MG63 (cell line): ENCODE results near the gene EFNA5. TPM values are rescaled to one million over a fixed set of nuclear protein-coding genes. Genes with fewer than 3 reads are reported as not detected.

Experiments
- DNase-seq: peaks from one replicate; pipeline ENCODE4 v3.0.0-alpha.2; 2020
- H3K27me3 ChIP-seq: fragments of 250-450 bp; sonication (Bioruptor Pico); 2 replicates; pipeline ENCODE4 v1.5.1; 2020; ENCODE audit warnings: mild to moderate bottlenecking, moderate library complexity
- H3K36me3 ChIP-seq: fragments of 250-450 bp; sonication (Bioruptor Pico); 2 replicates; pipeline ENCODE4 v1.5.1; 2020; ENCODE audit warnings: mild to moderate bottlenecking, moderate library complexity
- H3K4me3 ChIP-seq: fragments of 250-450 bp; sonication (Bioruptor Pico); 2 replicates; pipeline ENCODE4 v1.5.1; 2020; ENCODE audit warnings: mild to moderate bottlenecking, moderate library complexity
- H3K9me3 ChIP-seq: fragments of 250-450 bp; sonication (Bioruptor Pico); 2 replicates; pipeline ENCODE4 v1.5.1; 2020; ENCODE audit warnings: mild to moderate bottlenecking, moderate library complexity
- total RNA-seq: library from RNA; depleted of rRNA; stranded (reverse); fragments of >200 nt; shearing (Covaris generic); gene quantifications from 2 replicates; pipeline ENCODE4 v1.2.3, GENCODE V29; 2014; ENCODE audit warnings: low replicate concordance

Gene EFNA5
- total RNA-seq, 1 experiment from 2014 or later, result 0.56 TPM

- Histone ChIP-seq H3K9me3 (no peaks in the 10 kb centered on the region), H3K36me3 (no peaks in the 10 kb centered on the region), H3K4me3 (no peak overlapping the region), H3K27me3 (no peaks in the 10 kb centered on the region)
- no peak for DNase-seq
Observed at GRCh38 chr5:107485184-107485583, 185.6 kb downstream of the EFNA5 start.

- Histone ChIP-seq H3K4me3 (no peak overlapping the region), H3K27me3 (no peaks in the 10 kb centered on the region), H3K9me3 (no peaks in the 10 kb centered on the region), H3K36me3 (no peaks in the 10 kb centered on the region)
- no peak for DNase-seq
Observed at GRCh38 chr5:107484281-107484680, 186.5 kb downstream of the EFNA5 start.

- DNase-seq, result no peak
- Histone ChIP-seq H3K4me3 (no peak overlapping the region), H3K9me3 (no peaks in the 10 kb centered on the region), H3K36me3 (no peaks in the 10 kb centered on the region), H3K27me3 (no peaks in the 10 kb centered on the region)
Observed at GRCh38 chr5:107483231-107484024, 187.3 kb downstream of the EFNA5 start.

GRCh38 chr5:107478068-107478641, 192.6 kb downstream of the EFNA5 start:
- no peak overlapping the region for H3K4me3 ChIP-seq
- no peaks in the 10 kb centered on the region for H3K27me3 ChIP-seq

GRCh38 chr5:107477492-107477891, 193.2 kb downstream of the EFNA5 start:
- Histone ChIP-seq H3K27me3 (no peaks in the 10 kb centered on the region), H3K36me3 (no peaks in the 10 kb centered on the region), H3K4me3 (no peak overlapping the region), H3K9me3 (no peaks in the 10 kb centered on the region)
- no peak for DNase-seq

More at GRCh38 chr5:107478068-107478641, 192.6 kb downstream of the EFNA5 start:
- DNase-seq, result no peak
- Histone ChIP-seq H3K9me3 (no peaks in the 10 kb centered on the region), H3K36me3 (no peaks in the 10 kb centered on the region)

GRCh38 chr5:107476783-107477182, 194.0 kb downstream of the EFNA5 start:
- DNase-seq, result no peak
- no peaks in the 10 kb centered on the region for H3K27me3 ChIP-seq
- H3K36me3 ChIP-seq, result no peaks in the 10 kb centered on the region
- H3K4me3 ChIP-seq, result no peak overlapping the region
- no peaks in the 10 kb centered on the region for H3K9me3 ChIP-seq

- Histone ChIP-seq H3K4me3 (no peak overlapping the region), H3K36me3 (no peaks in the 10 kb centered on the region), H3K27me3 (no peaks in the 10 kb centered on the region), H3K9me3 (no peaks in the 10 kb centered on the region)
- DNase-seq, result no peak
Observed at GRCh38 chr5:107474716-107475489, 195.8 kb downstream of the EFNA5 start.

GRCh38 chr5:107474361-107474715, 196.4 kb downstream of the EFNA5 start:
- no peaks in the 10 kb centered on the region for H3K36me3 ChIP-seq
- no peaks in the 10 kb centered on the region for H3K27me3 ChIP-seq
- DNase-seq, result no peak

GRCh38 chr5:107472620-107473064, 198.1 kb downstream of the EFNA5 start:
- H3K36me3 ChIP-seq, result no peaks in the 10 kb centered on the region
- H3K4me3 ChIP-seq, result no peak overlapping the region
- DNase-seq, result no peak
- H3K9me3 ChIP-seq, result no peaks in the 10 kb centered on the region
- no peaks in the 10 kb centered on the region for H3K27me3 ChIP-seq

More at GRCh38 chr5:107474361-107474715, 196.4 kb downstream of the EFNA5 start:
- Histone ChIP-seq H3K4me3 (no peak overlapping the region), H3K9me3 (no peaks in the 10 kb centered on the region)

- Histone ChIP-seq H3K4me3 (no peak overlapping the region), H3K36me3 (no peaks in the 10 kb centered on the region), H3K9me3 (no peaks in the 10 kb centered on the region), H3K27me3 (no peaks in the 10 kb centered on the region)
- DNase-seq, result no peak
Observed at GRCh38 chr5:107470295-107470582, 200.5 kb downstream of the EFNA5 start.

GRCh38 chr5:107469485-107470294, 201.0 kb downstream of the EFNA5 start:
- DNase-seq, result no peak
- no peaks in the 10 kb centered on the region for H3K27me3 ChIP-seq

GRCh38 chr5:107469064-107469463, 201.7 kb downstream of the EFNA5 start:
- Histone ChIP-seq H3K27me3 (no peaks in the 10 kb centered on the region), H3K36me3 (no peaks in the 10 kb centered on the region), H3K4me3 (no peak overlapping the region), H3K9me3 (no peaks in the 10 kb centered on the region)
- no peak for DNase-seq

More at GRCh38 chr5:107469485-107470294, 201.0 kb downstream of the EFNA5 start:
- Histone ChIP-seq H3K4me3 (no peak overlapping the region), H3K36me3 (no peaks in the 10 kb centered on the region), H3K9me3 (no peaks in the 10 kb centered on the region)

- Histone ChIP-seq H3K36me3 (no peaks in the 10 kb centered on the region), H3K4me3 (no peak overlapping the region), H3K27me3 (no peaks in the 10 kb centered on the region), H3K9me3 (no peaks in the 10 kb centered on the region)
- no peak for DNase-seq
Observed at GRCh38 chr5:107468276-107468675, 202.5 kb downstream of the EFNA5 start.

GRCh38 chr5:107467137-107467932, 203.4 kb downstream of the EFNA5 start:
- no peaks in the 10 kb centered on the region for H3K27me3 ChIP-seq
- H3K9me3 ChIP-seq, result no peaks in the 10 kb centered on the region
- no peak for DNase-seq
- H3K36me3 ChIP-seq, result no peaks in the 10 kb centered on the region
- no peak overlapping the region for H3K4me3 ChIP-seq

- peak; percentile 44 for DNase-seq
- Histone ChIP-seq H3K4me3 (no peak overlapping the region), H3K36me3 (no peaks in the 10 kb centered on the region), H3K9me3 (no peaks in the 10 kb centered on the region), H3K27me3 (no peaks in the 10 kb centered on the region)
Observed at GRCh38 chr5:107466233-107466769, 204.4 kb downstream of the EFNA5 start.

GRCh38 chr5:107464876-107465275, 205.9 kb downstream of the EFNA5 start:
- no peak for DNase-seq
- Histone ChIP-seq H3K36me3 (no peaks in the 10 kb centered on the region), H3K9me3 (no peaks in the 10 kb centered on the region), H3K4me3 (no peak overlapping the region), H3K27me3 (no peaks in the 10 kb centered on the region)
